GM12891 (cell line): Measurements from ENCODE around the gene PTPRG.

ENCODE experiments used
- DNase-seq: peaks from one replicate; pipeline ENCODE4 v3.0.0; 2011; ENCODE audit warnings: low spot score; ENCODE audit not compliant: insufficient read length
- FAIRE-seq: peaks from 2 replicates; lab custom pipeline; 2011; peaks lifted over from hg19 to GRCh38; lab: Jason Lieb, UNC
- PAX5 ChIP-seq: IDR thresholded peaks from 2 replicates; pipeline ENCODE4 v1.6.1; 2011; ENCODE audit warnings: low read length, moderate library complexity, mild to moderate bottlenecking; ENCODE audit not compliant: insufficient read depth, severe bottlenecking
- POLR2A ChIP-seq: IDR thresholded peaks from 2 replicates; pipeline ENCODE4 v1.6.1; 2011; ENCODE audit warnings: low read depth, low read length, control low read depth
- POLR2AphosphoS5 ChIP-seq: IDR thresholded peaks from 2 replicates; pipeline ENCODE4 v1.6.1; 2011; ENCODE audit warnings: low read depth, low read length, control low read depth
- POU2F2 ChIP-seq: IDR thresholded peaks from 2 replicates; pipeline ENCODE4 v1.6.1; 2011; ENCODE audit warnings: low read depth, mild to moderate bottlenecking, control low read depth, low read length, moderate library complexity
- SPI1 ChIP-seq: IDR thresholded peaks from 2 replicates; pipeline ENCODE4 v1.6.1; 2011; ENCODE audit warnings: low read depth, low read length, control low read depth
- TAF1 ChIP-seq: IDR thresholded peaks from 2 replicates; pipeline ENCODE4 v1.6.1; 2011; ENCODE audit warnings: low read depth, low read length, control low read depth

PTPRG gene

GRCh38 chr3:61638741-61639140 is 77.4 kb downstream of the PTPRG start:
- TF ChIP-seq POU2F2 (no peak), SPI1 (no peak), TAF1 (no peak), PAX5 (no peak), POLR2AphosphoS5 (no peak), POLR2A (no peak)
- no peak for FAIRE-seq
- no peak for DNase-seq

GRCh38 chr3:61639991-61640390 is 78.6 kb downstream of the PTPRG start:
- FAIRE-seq (no peak), DNase-seq (no peak)
- TF ChIP-seq POU2F2 (no peak), PAX5 (no peak), SPI1 (no peak), POLR2AphosphoS5 (no peak), POLR2A (no peak), TAF1 (no peak)

DNA sequence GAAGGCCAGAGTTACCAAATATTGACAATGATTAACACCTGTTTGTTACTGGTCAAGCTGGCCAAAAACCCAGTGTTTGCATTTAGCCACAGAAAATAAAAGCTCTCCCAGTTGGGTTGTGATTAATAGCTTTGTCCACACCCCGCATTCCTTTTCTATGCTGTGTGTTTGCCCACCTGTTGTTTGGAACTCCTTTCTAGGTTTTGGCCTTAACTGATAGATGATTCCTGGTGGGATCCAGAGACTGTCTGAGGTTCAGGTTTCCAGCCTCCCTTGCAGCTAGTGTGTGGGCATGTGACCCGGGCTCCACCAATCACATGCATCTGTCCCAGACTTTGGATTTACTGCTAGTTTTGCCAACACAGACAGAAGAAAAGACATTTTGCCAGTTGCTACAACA is 83.8 kb downstream of the PTPRG start:
- TF ChIP-seq TAF1: no peak
- no peak for TF ChIP-seq POLR2AphosphoS5
- TF ChIP-seq POU2F2: no peak
- no peak for TF ChIP-seq POLR2A
- no peak for FAIRE-seq
- DNase-seq: no peak

DNA sequence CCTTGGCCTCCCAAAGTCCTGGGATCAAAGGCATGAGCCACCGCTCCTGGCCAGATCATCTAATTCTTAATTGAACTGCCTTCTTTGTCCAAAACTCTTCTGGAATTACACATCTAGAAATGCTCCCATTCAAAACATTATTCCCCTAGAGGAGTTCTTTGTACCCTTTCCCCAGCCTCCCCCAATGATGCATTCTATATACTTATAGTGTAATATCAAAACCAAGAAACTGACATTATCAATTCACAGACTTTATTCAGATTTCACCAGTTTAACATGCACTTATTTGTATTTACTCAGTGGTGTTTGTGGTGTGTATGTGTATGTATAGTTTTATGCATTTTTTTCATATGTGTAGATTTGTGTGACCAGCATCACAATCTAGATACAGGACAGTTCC is 85.0 kb downstream of the PTPRG start:
- FAIRE-seq (no peak), DNase-seq (no peak)
- TF ChIP-seq TAF1 (no peak), POLR2AphosphoS5 (no peak)

DNA sequence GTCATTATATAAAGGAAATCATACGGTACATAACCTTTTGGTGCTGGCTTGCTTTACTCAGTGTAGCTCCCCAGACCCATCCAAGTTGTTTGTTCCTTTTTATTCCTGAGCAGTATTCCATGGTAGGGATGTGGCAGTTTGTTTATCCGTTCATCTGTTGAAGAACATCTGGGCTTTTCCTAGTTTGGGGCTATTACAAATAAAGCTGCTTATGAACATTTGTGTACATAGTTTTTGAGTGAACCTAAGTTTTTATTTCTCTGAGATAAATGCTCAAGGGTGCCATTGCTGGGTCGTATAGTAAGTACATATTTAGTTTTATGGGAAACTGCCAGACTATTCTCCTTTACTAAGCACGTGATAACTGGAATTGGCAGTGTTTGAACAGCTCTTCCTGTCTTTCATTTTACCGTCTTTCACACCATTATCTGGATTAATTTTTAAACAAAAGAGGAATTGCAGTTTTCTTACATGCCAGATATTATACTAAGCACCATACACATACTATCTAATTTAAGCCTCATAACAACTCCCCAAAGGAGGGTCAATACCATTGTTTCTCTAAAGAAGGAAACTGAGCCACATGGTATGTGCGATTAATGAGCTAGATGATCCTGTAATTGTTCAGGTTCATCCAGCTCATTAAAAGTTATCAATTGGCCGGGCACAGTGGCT is 85.6 kb downstream of the PTPRG start:
- no peak for DNase-seq
- no peak for FAIRE-seq
- TF ChIP-seq POU2F2 (no peak), POLR2AphosphoS5 (no peak), SPI1 (no peak), POLR2A (no peak), TAF1 (no peak), PAX5 (no peak)

DNA sequence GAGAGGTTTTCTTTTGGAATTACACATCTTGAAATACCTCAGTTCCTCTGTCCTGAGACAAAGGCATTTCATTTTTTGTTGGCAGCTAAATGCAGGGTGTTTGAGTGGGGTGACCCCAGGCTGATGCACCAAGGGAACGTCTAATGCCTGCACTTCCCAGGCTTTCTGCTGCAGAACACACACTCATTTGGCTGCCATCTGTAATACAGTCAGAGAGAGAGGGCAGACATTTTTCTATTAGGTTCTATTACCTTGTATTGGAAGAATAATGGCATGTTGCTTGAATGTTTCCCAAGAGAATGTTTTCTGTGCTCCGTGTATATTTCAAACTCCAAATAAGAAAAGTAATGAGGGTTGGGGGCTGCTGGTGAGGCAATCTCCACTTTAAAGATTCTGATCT is 87.1 kb downstream of the PTPRG start:
- no peak for FAIRE-seq
- no peak for DNase-seq
- TF ChIP-seq TAF1: no peak
- no peak for TF ChIP-seq PAX5
- no peak for TF ChIP-seq POU2F2
- no peak for TF ChIP-seq SPI1
- no peak for TF ChIP-seq POLR2AphosphoS5
- no peak for TF ChIP-seq POLR2A

DNA sequence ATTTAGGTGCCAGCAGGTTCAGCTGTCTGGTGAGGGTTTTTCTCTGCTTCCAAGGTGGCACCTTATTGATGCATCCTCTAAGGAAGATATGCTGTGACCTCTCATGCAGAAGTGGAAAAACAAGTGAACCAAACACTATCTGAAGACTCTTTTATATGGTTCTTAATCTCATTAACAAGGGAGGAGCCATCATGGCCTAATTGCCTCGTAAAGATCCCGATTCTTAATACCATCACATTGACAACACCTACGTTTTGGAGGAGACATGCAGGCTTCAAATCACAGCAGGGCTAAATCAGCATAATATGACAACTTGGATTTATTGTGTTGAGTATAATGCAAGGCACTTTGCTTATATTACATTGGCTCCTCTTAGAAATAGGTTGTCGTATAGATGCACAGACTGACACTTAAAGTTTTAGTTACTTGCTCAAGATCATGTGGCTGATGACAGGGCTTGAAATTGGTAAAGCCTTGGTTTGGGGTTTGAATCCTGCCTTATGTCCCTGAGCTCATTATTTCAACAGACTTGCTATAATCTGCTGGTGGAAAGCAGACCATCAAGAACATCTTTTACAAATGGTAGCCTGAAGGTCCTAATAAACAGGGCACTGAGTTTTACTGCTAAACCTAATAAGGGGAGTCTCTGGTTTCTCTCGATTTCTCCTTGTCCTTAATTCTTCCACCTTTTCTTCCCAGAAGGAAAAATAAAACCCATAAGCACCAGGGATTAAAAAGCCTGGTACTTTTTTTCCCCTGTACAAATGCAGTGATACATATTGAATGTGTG is 88.2 kb downstream of the PTPRG start:
- DNase-seq: no peak
- FAIRE-seq: no peak
- TF ChIP-seq POU2F2 (no peak), POLR2AphosphoS5 (no peak), PAX5 (no peak), TAF1 (no peak), SPI1 (no peak), POLR2A (no peak)

DNA sequence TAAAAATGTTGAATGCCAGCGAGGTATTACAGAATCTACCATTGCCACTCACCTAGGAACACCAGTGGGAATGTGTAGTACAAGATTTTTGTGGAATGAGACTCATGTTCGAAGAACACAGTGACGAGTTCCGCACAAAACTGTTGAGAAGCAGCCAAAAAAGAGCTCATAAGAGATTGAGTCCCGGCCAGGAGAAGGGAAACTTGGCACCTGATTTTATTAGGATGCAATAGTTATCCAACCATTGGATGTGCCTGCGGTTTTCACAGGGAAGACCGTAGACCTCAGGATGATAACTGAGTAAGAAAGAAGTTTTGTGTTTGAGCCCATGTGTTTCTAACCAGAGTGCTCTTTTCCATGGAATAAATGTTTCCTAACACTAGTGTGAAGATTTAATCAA is 88.9 kb downstream of the PTPRG start:
- FAIRE-seq (no peak), DNase-seq (no peak)
- TF ChIP-seq POU2F2 (no peak), POLR2AphosphoS5 (no peak), TAF1 (no peak), SPI1 (no peak), PAX5 (no peak), POLR2A (no peak)

GRCh38 chr3:61650719-61651410 is 89.5 kb downstream of the PTPRG start:
- FAIRE-seq: no peak
- TF ChIP-seq POLR2AphosphoS5 (no peak), SPI1 (no peak), POLR2A (no peak), TAF1 (no peak), PAX5 (no peak), POU2F2 (no peak)
- DNase-seq: no peak
